ENCODE results near the gene AHI1.

Gene AHI1

DNA sequence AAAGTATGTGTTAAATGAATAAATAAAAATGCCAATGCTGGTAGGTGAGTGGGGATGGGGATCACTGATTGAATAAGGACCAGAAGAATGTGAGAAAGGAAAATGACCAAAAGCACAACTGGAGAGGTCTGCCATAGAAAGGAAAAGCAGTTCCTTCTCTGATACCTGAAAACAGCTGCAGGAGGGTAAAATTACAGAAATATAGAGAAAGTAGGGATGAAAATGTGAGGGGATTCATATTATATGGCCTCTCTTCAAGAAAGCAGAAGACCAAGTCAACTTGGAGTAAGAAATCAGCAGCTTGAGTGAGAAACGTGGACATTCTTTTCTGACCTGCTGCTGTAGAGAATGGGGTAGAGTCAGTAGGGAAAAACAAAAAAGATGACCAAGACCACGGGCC is 191.4 kb downstream of the AHI1 start:
- no peaks in the 10 kb centered on the region for H3K4me1 ChIP-seq (ENCODE audit: control insufficient read depth, insufficient read depth, low read length)
- peaks cover 5% of the 10 kb centered on the region for H3K36me3 ChIP-seq (ENCODE audit: control insufficient read depth, insufficient read depth, low read length, severe bottlenecking)
- no peaks in the 10 kb centered on the region for H3K27me3 ChIP-seq (replicated peaks; ENCODE audit: control insufficient read depth, insufficient read depth, low read length)
- no peak overlapping the region for H3K9ac ChIP-seq (ENCODE audit: low read length)
- H3K4me3 ChIP-seq (ENCODE audit: low read length) = no peak overlapping the region
- H3K9me3 ChIP-seq (ENCODE audit: control insufficient read depth, low read length) = peaks cover 5% of the 10 kb centered on the region
- DNase-seq (ENCODE audit: low read depth) = no peak

DNA sequence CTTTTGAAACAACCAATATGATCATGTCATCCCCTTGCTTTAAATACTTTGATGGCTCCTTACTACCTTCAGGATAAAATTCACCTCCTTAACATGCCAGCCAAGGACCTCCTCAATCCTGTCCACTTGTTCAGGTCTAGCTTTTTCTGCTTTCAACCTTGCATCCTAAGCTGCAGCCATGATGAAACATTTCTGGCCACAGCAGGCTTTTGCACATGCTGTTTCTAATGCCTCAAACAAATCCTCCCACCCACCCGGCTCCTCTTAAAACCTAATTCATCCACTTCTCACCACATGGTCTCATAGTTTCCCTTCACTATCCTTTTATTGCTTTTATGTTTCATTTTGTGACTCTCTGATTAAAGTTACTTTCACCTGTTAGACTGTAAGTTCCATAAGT is 191.9 kb downstream of the AHI1 start:
- peaks cover 5% of the 10 kb centered on the region for H3K9me3 ChIP-seq (ENCODE audit: control insufficient read depth, low read length)
- no peak overlapping the region for H3K9ac ChIP-seq (ENCODE audit: low read length)
- H3K27me3 ChIP-seq (replicated peaks; ENCODE audit: control insufficient read depth, insufficient read depth, low read length) = no peaks in the 10 kb centered on the region
- no peaks in the 10 kb centered on the region for H3K4me1 ChIP-seq (ENCODE audit: control insufficient read depth, insufficient read depth, low read length)
- no peak overlapping the region for H3K4me3 ChIP-seq (ENCODE audit: low read length)
- no peak for DNase-seq (ENCODE audit: low read depth)
- peaks cover 5% of the 10 kb centered on the region for H3K36me3 ChIP-seq (ENCODE audit: control insufficient read depth, insufficient read depth, low read length, severe bottlenecking)

DNA sequence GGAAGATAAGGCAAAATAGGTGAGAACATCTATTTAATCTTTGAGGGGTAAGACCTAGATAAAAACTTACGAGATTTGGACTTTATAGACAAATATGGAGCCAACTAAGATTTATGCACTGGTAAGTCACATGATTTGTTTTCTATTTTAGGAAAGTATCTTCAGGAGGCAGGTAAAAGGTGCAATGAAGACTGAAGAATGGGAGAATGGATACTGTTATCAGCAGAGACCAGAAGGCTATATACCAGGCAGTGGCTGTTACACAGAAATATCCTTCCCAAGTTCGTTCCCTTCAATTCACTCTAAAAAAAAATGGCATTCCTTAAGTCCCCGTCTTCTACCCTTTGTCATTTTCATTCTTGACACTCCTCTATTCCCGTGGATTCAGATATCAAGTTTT is 192.7 kb downstream of the AHI1 start:
- Histone ChIP-seq H3K4me1 (ENCODE audit: control insufficient read depth, insufficient read depth, low read length) (peaks cover 3% of the 10 kb centered on the region), H3K27me3 (replicated peaks; ENCODE audit: control insufficient read depth, insufficient read depth, low read length) (no peaks in the 10 kb centered on the region), H3K36me3 (ENCODE audit: control insufficient read depth, insufficient read depth, low read length, severe bottlenecking) (peaks cover 5% of the 10 kb centered on the region), H3K9ac (ENCODE audit: low read length) (no peak overlapping the region), H3K9me3 (ENCODE audit: control insufficient read depth, low read length) (peaks cover 5% of the 10 kb centered on the region), H3K4me3 (ENCODE audit: low read length) (no peak overlapping the region)
- no peak for DNase-seq (ENCODE audit: low read depth)

DNA sequence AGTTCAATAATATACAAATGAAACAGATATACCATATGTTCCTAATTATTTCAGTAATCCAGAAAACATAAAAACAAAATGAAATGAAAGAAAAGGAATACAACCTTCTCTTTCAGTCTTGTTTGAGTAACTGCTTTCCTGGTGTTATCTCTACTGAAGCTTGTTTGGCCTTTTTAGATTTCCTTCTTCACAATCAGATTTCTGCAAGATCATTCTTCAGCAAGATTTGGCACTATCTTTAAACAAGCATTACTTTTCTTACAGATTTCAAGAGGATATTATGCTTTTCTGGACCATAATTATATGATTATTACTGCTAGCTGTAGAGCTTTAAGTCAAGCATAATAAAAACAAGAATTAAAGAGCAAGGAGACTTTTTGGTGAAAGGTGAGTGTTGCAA is 196.2 kb downstream of the AHI1 start:
- no peak overlapping the region for H3K4me3 ChIP-seq (ENCODE audit: low read length)

DNA sequence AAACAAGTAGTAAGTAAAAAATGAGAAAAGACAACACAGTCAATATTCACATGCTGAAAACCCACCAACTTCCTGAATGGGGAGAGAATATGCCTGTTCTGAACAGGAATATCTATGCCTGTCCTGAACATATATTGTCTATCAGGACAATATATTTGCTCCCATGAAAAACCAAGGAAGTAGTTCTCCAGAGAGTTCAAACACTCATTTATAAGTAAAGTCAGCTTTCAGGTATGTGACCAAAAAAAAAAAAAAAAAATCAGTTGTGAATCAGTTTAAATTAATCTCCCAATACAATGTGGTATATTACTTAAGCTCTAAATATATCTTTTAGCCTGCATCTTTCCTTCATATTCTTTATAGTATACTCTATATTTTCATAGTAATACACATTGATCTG is 197.0 kb downstream of the AHI1 start:
- Histone ChIP-seq H3K4me3 (ENCODE audit: low read length) (no peak overlapping the region), H3K9ac (ENCODE audit: low read length) (no peak overlapping the region), H3K9me3 (ENCODE audit: control insufficient read depth, low read length) (peaks cover 5% of the 10 kb centered on the region), H3K27me3 (replicated peaks; ENCODE audit: control insufficient read depth, insufficient read depth, low read length) (no peaks in the 10 kb centered on the region), H3K4me1 (ENCODE audit: control insufficient read depth, insufficient read depth, low read length) (peaks cover 3% of the 10 kb centered on the region), H3K36me3 (ENCODE audit: control insufficient read depth, insufficient read depth, low read length, severe bottlenecking) (peaks cover 6% of the 10 kb centered on the region)
- peak; percentile 10 for DNase-seq (ENCODE audit: low read depth)

More for the DNA sequence above, 196.2 kb downstream of the AHI1 start:
- Histone ChIP-seq H3K27me3 (replicated peaks; ENCODE audit: control insufficient read depth, insufficient read depth, low read length) (no peaks in the 10 kb centered on the region), H3K9me3 (ENCODE audit: control insufficient read depth, low read length) (peaks cover 5% of the 10 kb centered on the region), H3K9ac (ENCODE audit: low read length) (no peak overlapping the region), H3K36me3 (ENCODE audit: control insufficient read depth, insufficient read depth, low read length, severe bottlenecking) (peaks cover 5% of the 10 kb centered on the region), H3K4me1 (ENCODE audit: control insufficient read depth, insufficient read depth, low read length) (peaks cover 3% of the 10 kb centered on the region)
- DNase-seq (ENCODE audit: low read depth) = no peak

DNA sequence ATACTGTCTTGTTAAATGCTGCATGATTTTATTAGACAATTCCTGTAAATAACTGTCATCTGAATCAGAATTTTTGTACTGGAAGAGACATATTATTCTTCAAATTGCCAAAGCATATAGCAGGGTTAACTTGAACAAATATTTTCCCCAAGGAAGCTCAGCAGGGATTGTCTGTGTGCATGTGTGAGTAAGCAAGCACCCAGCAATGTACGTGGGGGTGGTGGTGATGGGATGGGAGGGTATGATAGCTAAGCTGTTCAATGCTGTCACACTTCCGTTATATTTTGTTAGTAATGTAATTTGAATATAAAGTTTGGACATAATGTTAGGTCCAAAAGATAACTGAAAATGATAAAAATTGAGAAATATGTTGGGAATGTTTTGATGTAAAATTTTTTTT is 198.3 kb downstream of the AHI1 start:
- no peak overlapping the region for H3K4me3 ChIP-seq (ENCODE audit: low read length)
- peak; percentile 25 for DNase-seq (ENCODE audit: low read depth)
- peaks cover 3% of the 10 kb centered on the region for H3K4me1 ChIP-seq (ENCODE audit: control insufficient read depth, insufficient read depth, low read length)
- no peaks in the 10 kb centered on the region for H3K27me3 ChIP-seq (replicated peaks; ENCODE audit: control insufficient read depth, insufficient read depth, low read length)
- H3K36me3 ChIP-seq (ENCODE audit: control insufficient read depth, insufficient read depth, low read length, severe bottlenecking) = peaks cover 10% of the 10 kb centered on the region
- H3K9ac ChIP-seq (ENCODE audit: low read length) = no peak overlapping the region
- peaks cover 5% of the 10 kb centered on the region for H3K9me3 ChIP-seq (ENCODE audit: control insufficient read depth, low read length)

DNA sequence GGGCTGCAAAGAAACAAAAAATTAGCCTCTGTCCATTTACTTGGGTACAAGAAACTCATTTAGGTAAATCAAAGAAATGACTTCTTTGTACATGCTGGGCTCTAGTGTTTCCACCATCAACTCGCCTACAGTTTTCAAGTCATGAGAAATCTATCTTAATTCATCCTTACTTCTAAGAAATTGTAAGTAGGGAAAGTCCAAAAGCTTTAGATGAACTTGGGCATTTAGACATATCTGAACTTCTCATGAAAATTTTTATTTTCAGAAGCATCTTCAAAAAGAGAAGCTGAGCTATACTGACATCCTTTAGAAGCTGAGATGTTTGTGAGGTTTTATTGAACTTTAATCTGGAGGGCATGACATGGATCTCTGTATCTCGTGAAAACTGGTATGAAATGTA is 199.1 kb downstream of the AHI1 start:
- Histone ChIP-seq H3K36me3 (ENCODE audit: control insufficient read depth, insufficient read depth, low read length, severe bottlenecking) (peaks cover 10% of the 10 kb centered on the region), H3K4me1 (ENCODE audit: control insufficient read depth, insufficient read depth, low read length) (peaks cover 3% of the 10 kb centered on the region), H3K9me3 (ENCODE audit: control insufficient read depth, low read length) (peaks cover 5% of the 10 kb centered on the region), H3K9ac (ENCODE audit: low read length) (no peak overlapping the region), H3K4me3 (ENCODE audit: low read length) (no peak overlapping the region), H3K27me3 (replicated peaks; ENCODE audit: control insufficient read depth, insufficient read depth, low read length) (no peaks in the 10 kb centered on the region)
- DNase-seq (ENCODE audit: low read depth) = no peak

DNA sequence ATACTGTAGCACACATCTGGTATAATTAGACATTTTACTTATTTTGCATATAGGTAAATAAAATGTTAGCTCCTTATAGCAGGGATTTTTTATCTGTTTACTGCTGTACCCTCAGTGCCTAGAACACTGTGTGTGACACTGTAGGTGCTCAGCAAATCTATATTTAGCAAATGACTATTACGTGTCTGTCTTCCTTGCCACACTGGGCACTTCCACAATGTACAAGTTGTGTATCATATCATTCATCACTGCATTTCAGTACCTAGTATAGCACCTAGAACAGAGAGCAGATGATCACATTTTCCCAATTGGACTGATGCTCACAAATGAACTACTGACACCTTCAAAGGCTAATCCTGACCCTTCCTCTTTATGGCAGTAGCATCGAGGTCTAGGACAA is 200.8 kb downstream of the AHI1 start:
- Histone ChIP-seq H3K4me3 (ENCODE audit: low read length) (no peak overlapping the region), H3K27me3 (replicated peaks; ENCODE audit: control insufficient read depth, insufficient read depth, low read length) (no peaks in the 10 kb centered on the region), H3K36me3 (ENCODE audit: control insufficient read depth, insufficient read depth, low read length, severe bottlenecking) (peaks cover 4% of the 10 kb centered on the region), H3K4me1 (ENCODE audit: control insufficient read depth, insufficient read depth, low read length) (peaks cover 3% of the 10 kb centered on the region), H3K9me3 (ENCODE audit: control insufficient read depth, low read length) (no peaks in the 10 kb centered on the region), H3K9ac (ENCODE audit: low read length) (no peak overlapping the region)
- DNase-seq (ENCODE audit: low read depth) = no peak

DNA sequence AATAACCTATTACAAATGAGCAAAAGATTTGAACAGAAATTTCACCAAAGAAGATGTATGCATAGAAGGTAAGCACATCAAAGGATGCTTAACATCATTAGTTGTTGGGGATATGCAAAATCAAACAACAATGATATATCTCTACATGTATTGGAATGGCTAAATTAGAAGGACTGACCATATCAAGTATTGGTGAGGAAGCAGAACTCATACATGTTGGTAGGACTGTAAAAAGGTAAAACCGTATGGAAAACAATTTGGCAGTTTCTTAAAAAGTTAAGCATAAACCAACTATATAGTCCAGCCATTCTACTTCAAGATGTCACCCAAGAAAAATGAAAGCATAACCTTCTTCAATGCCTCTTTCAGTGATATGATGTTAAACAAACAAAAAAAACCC is 202.5 kb downstream of the AHI1 start:
- no peak overlapping the region for H3K4me3 ChIP-seq (ENCODE audit: low read length)
- H3K4me1 ChIP-seq (ENCODE audit: control insufficient read depth, insufficient read depth, low read length) = no peaks in the 10 kb centered on the region
- no peaks in the 10 kb centered on the region for H3K9me3 ChIP-seq (ENCODE audit: control insufficient read depth, low read length)
- no peak for DNase-seq (ENCODE audit: low read depth)
- no peak overlapping the region for H3K9ac ChIP-seq (ENCODE audit: low read length)
- peaks cover 4% of the 10 kb centered on the region for H3K36me3 ChIP-seq (ENCODE audit: control insufficient read depth, insufficient read depth, low read length, severe bottlenecking)
- H3K27me3 ChIP-seq (replicated peaks; ENCODE audit: control insufficient read depth, insufficient read depth, low read length) = no peaks in the 10 kb centered on the region

DNA sequence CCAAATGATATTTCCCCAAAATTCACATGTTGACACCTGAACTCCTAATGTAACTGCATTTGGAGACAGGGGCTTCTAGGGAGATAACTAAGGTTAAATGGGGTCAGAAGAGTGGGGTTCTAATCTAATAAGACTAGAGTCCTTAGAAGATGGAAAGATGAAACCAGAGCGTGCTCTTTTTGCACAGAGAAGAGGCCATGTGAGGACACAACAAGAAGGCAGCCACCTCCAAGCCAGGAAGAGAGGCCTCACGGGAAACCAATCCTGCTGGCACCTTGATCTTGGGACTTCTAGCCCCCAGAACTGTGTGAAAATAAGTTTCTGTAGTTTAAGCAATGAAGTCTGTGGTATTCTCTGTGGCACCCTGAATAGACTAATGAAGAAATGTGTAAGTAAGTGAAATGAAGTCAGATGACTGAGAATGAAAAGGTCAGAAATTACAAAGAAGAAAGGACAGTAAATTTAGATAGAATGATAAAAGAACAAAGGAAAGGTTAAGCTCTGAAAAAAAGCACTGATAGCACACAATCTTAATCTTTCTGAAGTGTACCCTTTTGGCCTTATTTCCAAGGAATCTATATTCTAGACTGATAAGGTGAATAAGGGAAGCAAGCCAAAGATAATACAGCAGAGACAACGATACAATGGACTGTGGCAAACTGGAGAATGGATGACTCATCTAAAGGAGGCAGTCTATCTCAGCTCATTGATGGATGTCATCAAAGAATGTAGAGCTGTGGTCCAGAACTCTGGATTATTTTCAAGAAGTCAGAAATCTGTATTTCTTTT is 206.1 kb downstream of the AHI1 start:
- DNase-seq (ENCODE audit: low read depth) = no peak
- H3K4me1 ChIP-seq (ENCODE audit: control insufficient read depth, insufficient read depth, low read length) = no peaks in the 10 kb centered on the region
- no peak overlapping the region for H3K9ac ChIP-seq (ENCODE audit: low read length)
- H3K4me3 ChIP-seq (ENCODE audit: low read length) = no peak overlapping the region
- H3K36me3 ChIP-seq (ENCODE audit: control insufficient read depth, insufficient read depth, low read length, severe bottlenecking) = peaks cover 4% of the 10 kb centered on the region
- no peaks in the 10 kb centered on the region for H3K9me3 ChIP-seq (ENCODE audit: control insufficient read depth, low read length)
- no peaks in the 10 kb centered on the region for H3K27me3 ChIP-seq (replicated peaks; ENCODE audit: control insufficient read depth, insufficient read depth, low read length)

DNA sequence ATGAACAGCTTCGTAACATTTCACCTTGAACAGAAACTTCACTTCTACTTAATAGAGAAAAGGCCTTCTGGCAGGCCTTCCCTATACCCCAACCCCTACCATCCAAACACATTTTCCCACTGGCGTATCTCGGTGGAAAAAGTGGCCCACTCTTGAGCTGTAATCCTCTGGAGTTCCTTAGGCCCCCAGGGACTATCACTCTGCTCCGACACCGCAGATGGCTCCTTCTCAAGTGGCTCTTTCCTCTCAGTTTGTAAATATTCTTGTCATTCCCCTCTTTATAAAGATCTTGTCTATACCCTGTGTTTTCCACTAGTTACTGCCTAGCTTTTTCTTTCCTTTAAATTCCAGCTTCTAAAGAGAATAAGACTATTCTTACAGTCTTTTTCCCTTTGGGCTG is 207.7 kb downstream of the AHI1 start:
- Histone ChIP-seq H3K9ac (ENCODE audit: low read length) (no peak overlapping the region), H3K36me3 (ENCODE audit: control insufficient read depth, insufficient read depth, low read length, severe bottlenecking) (no peaks in the 10 kb centered on the region), H3K27me3 (replicated peaks; ENCODE audit: control insufficient read depth, insufficient read depth, low read length) (no peaks in the 10 kb centered on the region), H3K4me3 (ENCODE audit: low read length) (no peak overlapping the region), H3K9me3 (ENCODE audit: control insufficient read depth, low read length) (no peaks in the 10 kb centered on the region), H3K4me1 (ENCODE audit: control insufficient read depth, insufficient read depth, low read length) (no peaks in the 10 kb centered on the region)
- DNase-seq (ENCODE audit: low read depth) = no peak

Data from adipocyte (in vitro differentiated cells).